ENCODE results near the gene SDHC.

DNA sequence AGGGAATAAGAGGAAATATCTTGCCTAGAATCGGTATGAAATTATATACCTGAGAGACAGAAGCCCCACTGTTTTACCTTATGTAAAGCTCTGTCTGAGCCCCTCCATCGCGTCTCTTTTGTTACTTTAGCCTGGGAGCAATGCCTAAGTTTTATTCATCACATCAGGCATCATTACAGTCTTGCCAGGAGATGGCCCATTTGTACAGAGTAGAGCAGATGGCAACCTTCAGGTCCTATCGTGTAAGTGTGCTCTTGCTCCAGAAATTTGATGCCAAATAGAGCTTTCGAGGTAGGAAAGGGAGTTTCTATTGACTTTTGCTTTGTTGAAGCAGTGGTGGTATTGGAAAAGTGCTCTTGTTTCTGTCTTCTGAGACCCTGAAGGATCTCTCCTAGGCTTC, 28.6 kb downstream of the SDHC start:
- TF ChIP-seq, protein P1, sequence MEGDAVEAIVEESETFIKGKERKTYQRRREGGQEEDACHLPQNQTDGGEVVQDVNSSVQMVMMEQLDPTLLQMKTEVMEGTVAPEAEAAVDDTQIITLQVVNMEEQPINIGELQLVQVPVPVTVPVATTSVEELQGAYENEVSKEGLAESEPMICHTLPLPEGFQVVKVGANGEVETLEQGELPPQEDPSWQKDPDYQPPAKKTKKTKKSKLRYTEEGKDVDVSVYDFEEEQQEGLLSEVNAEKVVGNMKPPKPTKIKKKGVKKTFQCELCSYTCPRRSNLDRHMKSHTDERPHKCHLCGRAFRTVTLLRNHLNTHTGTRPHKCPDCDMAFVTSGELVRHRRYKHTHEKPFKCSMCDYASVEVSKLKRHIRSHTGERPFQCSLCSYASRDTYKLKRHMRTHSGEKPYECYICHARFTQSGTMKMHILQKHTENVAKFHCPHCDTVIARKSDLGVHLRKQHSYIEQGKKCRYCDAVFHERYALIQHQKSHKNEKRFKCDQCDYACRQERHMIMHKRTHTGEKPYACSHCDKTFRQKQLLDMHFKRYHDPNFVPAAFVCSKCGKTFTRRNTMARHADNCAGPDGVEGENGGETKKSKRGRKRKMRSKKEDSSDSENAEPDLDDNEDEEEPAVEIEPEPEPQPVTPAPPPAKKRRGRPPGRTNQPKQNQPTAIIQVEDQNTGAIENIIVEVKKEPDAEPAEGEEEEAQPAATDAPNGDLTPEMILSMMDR (conservative IDR thresholded peaks at IDR 0.05) = no peak
- TF ChIP-seq ZFX (IDR thresholded peaks at IDR 0.05) = no peak

Measured in C4-2B (cell line).